Ecto neural progenitor cell (in vitro differentiated cells): ENCODE data around the gene GSTA4.
A peak's percentile ranks its signal among the peaks of the same experiment; 100 is the strongest.

Source experiments
- DNase-seq: peaks from one replicate; pipeline ENCODE4 v3.0.0-alpha.2; 2018; ENCODE audit warnings: low spot score

Gene GSTA4, protein sequence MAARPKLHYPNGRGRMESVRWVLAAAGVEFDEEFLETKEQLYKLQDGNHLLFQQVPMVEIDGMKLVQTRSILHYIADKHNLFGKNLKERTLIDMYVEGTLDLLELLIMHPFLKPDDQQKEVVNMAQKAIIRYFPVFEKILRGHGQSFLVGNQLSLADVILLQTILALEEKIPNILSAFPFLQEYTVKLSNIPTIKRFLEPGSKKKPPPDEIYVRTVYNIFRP

DNA sequence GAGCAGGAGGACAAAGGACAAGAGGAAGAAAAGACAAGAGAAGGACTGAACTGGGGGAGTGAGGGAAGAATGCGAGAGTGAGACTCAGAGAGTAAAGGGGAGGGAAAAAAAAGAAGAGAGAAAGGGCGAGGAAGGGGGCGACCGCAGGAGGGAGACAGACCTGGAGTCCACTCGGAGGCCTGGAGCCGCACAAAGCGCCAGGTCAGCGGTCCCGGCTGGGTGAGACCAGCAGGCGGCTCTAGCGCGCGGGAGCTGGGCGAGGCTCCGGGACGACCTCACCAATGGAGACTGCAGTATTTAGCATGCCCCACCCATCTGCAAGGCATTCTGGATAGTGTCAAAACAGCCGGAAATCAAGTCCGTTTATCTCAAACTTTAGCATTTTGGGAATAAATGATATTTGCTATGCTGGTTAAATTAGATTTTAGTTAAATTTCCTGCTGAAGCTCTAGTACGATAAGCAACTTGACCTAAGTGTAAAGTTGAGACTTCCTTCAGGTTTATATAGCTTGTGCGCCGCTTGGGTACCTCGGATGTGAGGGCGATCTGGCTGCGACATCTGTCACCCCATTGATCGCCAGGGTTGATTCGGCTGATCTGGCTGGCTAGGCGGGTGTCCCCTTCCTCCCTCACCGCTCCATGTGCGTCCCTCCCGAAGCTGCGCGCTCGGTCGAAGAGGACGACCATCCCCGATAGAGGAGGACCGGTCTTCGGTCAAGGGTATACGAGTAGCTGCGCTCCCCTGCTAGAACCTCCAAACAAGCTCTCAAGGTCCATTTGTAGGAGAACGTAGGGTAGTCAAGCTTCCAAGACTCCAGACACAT is at the start of gene GSTA4:
GSTA4 (minus strand) TSS at position 196 of the 824 bp plus-strand sequence. CDS start 1,041 bp downstream, outside the sequence.
- peak; percentile 97 for DNase-seq

DNA sequence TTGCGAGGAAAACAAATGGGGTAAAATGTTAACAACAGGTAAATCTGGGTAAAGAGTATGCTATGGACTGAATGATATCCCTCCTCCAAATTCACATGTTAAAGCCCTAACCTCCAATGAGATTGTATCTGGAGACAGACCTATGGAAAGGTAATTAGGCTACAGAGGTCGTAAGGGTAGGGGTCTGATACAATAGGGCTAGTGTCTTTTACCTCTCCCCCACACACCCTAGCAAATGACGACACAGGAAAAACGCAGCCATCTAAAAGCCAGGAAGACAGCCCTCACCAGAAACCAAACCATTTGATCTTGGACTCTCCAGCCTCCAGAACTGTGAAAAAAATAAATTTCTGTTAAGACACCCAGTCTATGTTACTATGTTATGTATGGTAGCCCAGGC is 49.5 kb upstream of the GSTA4 start:
- no peak for DNase-seq

DNA sequence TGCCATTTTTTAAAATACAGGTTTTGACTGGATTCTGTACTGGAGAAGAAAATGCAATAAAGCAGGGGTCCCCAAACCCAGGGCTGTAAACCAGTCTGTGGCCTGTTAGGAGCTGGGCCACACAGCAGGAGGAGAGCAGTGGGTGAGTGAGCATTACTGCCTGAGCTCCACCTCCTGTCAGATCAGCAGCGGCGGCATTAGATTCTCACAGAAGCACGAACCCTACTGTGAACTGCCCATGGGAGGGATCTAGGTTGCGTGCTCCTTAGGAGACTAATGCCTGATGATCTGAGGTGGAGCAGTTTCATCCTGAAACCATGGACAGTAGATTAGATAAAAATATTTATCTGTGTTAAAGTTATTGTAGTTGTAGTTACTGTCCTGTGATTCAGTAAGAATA is 49.0 kb upstream of the GSTA4 start:
- peak; percentile 55 for DNase-seq

DNA sequence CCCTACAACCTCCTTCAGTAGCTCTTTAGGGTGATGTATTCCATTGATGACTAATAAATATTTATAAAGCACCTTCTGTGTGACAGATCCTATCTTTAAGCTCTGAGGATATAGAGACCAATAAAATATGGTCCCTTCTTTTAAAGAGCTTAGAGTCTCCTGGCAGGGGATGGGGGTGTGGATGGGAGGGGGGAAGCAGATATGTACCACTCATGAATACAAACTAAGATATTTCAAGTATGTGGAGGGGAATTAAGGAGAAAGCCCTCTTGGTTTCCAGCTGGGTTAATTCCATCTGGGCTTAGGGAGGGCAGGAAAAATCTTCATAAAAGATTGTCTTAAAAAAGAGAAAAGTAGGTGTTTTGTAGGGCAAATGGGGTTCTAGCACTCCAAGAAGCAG is 48.5 kb upstream of the GSTA4 start:
- no peak for DNase-seq

DNA sequence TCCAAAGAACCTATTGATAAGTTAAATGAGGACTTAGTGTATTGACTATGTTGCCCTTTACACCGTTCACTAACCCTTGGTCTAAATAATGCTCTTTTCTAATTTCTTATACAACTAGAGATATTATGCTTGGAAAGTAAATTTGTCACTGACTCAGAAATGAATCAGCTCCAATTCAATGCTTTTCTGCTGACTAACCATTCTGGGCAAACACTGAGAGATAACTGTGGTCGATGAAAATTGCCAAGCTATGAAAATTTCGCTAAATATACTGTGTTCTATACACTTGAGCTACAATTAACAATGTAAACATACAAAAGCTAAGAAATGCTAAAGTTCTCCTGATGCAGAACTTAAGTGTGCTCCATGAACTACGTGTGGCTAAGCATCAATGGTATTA is 47.0 kb upstream of the GSTA4 start:
- no peak for DNase-seq

DNA sequence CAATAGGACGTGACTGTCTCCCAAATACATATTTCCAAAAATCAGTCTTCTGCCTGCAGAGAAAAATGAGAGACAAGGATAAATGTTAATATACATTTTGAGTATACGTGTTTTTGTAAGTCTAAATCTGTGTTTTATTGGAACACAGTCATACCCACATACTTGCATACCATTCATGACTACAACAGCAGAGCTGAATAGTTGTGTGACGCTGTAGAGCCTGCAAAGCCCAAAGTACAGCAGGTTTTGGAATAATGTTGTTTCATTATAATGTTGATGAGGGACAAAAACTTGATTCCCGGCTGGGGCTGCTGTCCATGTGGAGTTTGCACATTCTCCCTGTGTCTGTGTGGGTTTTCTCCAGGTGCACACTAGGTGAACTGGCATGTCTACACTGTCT is 46.3 kb upstream of the GSTA4 start:
- no peak for DNase-seq

DNA sequence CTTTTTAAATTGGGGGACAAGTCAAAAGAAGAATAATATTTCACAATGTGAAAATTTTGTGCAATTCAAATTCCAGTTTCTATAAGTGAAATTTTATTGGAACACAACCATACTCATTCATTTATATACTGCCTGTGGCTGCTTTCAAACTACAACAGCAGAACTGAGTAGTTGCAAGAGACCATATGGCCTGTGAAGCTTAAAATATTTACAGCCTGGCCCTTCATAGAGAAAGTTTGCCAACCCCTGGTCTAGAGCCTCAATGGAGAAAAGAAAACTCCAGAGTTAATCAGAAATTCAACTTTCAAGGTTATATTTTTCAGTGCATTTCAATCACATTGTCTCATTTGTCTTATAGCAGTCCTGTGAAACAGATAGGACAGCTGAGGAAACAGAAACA is 43.5 kb upstream of the GSTA4 start:
- DNase-seq, result no peak

DNA sequence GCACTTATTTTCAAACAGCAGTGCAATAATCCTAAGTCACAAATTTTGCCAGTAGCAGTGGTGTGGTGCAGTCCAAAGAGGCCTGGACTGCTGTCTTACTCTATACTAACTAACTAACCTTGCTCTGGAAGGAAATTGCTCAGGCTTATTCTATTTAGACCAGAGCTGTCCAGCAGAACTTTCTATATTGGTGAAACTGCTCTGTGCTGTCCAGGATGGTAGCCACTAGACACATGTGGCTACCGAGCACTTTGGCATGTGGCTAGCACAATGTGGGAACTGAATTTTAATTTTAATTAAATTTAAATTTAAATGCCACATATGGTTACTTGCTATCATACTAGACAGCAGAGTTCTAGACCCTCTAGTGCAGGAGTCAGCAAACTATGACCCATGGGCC is 43.1 kb upstream of the GSTA4 start:
- DNase-seq, result no peak

DNA sequence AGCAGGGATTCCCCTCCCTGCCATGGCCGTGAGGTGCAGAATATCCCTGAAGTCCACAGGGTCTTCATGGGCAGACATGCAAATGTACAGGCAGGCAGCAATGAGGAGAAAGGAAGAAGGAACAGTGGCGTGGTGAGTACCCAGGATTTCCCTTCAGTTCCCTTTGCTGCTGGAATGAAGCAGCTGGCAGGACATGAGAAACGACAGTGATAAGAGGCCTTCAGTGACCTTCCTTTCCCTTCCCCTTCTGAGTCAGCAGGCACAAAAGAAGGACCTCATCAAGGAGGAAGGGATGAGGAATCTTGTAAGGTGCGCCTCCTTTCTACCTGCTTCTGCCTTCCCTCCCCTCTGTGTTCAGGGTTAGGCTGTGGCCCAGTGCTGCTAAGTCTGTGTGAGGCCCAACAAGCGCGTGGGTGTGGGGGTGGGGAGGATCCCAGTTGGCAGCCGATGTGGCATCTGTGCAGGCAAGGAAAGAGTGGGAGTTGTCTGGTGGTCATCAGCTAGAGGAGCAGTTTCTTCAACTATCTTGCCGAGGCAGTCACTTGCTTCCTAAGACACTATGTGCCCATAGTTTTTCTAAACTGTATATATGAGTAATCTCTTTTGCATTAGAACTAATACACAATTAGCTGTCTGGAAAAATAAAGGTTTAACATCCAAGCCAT is 40.6 kb upstream of the GSTA4 start:
- no peak for DNase-seq

DNA sequence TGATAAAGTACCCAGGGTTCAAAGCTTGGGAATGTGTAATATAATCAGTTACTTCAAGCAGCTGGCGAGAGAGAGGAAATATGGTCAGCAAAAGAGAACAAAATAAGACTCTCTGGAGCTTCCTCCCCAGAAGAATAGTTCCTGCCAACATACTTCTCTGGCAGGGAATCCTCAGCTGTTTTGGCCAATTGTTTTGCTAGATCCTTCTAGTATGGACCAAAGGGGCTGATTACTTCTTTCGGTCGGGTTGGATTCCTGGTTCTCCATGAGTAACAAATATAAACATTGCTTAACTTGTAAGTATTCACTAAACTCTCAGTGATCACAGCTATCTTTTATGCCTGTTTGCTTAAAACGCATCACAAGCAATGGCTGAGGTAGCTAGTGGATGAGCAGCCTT is 38.7 kb upstream of the GSTA4 start:
- DNase-seq, result no peak

DNA sequence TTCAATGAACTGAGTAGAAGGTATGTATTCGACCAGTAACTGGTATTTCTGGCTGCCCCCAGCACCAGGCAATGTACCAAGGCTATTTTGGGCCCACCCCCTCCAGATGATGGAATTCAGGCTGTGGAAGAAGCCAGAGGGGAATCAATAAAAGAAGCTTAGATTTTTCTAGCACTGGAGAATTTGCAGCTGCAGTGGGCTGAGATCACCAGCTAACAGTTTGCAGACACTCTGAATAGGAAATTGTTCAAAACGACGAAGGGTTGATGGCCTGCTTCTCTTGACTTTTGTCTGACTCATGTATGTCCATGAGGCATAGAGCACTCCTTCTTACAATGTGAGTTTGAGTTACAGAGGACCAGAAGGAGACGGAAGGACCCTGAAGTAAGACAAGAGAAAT is 37.8 kb upstream of the GSTA4 start:
- DNase-seq, result no peak

DNA sequence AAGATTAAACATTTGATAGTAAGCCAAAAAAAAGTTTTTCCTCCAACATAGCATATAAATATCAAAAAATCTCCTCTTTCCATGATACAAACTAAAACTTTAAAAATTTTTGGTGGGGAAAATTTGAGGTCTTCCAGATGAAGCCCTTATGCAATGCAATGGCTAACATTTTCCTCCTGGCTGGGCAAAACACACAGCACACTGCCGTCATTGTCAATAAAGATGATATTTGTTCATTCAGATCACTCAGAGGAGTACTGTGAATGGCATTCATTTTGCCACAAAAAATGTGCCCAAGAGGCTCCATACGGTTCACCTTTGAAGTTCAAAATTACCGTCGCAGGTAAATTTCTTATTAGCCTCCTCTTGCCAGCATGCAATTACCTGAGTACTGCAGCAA is 36.2 kb upstream of the GSTA4 start:
- DNase-seq, result no peak

DNA sequence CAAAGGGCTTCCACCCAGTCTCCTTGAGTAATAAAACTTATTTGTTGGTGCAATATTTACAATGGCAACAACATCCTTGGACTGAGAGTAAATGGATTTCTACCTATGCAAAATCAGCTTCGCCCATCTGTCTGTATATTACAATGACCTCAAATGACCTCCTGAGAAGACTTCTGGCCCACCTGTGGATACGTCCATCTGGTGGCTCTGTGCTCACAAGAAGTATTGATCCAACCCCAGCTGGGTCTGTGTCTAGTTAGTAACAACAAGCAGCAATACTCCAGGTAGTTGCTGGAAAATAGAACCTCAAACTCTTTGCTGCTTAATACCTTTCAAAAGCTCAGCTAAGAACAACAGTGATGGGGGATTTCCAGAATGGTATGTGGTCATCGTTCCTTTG is 34.7 kb upstream of the GSTA4 start:
- DNase-seq, result no peak

DNA sequence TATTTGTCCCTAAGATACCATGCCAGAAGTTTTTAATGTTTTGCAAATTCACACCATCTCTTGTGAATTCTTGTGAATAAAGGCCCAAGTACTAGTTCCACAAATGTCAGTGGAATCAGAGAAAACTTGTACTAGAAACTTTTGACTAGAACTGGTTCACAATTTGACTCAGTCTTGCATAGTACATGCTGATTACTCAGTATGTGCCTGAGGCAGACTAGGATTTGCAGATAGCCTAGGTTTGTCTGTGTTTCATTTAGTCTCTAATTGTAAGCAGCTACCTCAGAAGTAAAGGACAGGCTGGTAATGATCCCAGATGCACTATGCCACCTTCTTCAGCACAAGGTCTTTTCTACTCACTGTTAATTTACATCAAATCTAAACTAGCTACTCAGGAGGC is 34.2 kb upstream of the GSTA4 start:
- DNase-seq, result no peak

DNA sequence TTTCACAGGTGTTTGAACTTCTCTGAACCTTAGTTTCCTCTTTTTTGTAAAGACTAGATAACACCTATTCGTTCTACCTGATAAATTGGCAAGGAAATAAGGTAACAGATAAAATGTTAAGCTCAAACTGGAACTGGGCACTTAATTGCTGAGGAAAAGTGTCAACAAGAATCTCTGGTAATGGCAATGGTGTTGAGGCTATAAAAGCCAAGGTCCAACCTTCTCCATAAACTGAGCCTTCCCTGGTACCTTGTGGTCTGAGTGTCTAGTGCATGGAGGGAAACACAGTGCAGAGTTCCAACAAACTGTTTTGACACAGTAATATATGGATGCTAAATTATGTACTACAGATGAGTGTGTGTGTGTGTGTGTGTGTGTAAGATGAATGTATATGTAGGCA is 33.4 kb upstream of the GSTA4 start:
- no peak for DNase-seq

DNA sequence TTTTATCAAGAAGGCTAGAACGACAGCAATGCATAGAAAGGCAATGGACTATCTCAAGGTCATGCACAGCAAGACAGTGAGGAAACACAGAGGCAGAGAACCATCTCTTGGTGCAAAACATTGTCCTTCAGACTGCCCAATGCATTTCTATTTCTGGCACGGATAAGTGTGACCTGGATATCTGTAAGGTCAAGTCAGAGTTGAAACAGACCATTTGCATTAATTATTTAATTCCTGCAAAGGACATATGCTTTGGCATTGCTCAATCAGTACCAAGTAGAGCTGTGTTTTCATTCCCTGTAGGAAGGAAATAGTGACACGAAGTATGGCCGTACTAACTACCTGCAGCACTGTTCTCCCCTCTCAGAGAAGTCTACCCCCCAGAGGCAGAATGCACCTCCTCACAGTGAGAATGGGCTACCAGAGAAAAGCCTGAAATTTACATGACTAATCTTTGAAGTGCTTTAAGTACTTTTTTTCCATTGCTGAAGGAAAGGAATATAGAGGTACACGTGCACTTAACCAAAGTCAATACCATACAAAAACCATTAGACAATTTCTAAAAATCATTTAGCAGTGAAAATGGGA is 32.1 kb upstream of the GSTA4 start:
- DNase-seq, result no peak

DNA sequence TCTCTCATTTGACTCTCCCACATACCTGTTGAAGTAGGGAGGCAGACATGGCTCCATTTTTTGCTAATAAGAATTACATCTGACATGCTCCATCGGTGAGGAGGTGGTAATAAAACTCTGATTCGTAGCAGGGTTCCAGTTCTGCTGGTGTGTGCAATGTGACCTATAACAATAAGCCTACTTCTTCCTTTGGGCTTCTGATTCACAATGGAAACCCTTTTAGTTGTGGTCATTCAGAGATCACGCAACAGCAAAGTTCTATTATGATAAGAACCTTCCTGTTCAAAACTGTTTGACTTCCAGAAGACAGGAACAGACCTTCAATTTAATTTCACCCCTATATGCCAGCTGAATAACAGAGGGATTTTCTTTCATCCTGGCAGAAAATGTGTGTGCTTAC is 31.4 kb upstream of the GSTA4 start:
- DNase-seq, result no peak

DNA sequence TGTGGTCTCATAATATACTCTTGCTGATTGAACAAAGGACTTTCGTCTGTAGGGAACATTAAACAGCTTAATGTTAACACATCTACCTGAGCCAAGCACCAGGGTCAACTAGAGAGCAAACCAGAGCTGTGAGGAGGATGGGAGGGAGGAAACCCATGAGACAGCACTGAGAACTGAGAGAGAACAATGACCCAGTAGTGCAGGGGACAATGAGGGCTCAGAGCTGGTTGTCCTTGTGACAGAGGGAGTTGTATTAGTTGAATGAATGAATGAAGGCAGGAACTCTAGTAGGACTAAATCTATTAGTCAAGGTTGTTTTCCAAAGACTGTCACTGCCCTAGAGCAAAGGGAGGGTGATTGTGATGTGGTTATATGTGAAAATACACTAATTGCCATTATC is 28.2 kb upstream of the GSTA4 start:
- no peak for DNase-seq

DNA sequence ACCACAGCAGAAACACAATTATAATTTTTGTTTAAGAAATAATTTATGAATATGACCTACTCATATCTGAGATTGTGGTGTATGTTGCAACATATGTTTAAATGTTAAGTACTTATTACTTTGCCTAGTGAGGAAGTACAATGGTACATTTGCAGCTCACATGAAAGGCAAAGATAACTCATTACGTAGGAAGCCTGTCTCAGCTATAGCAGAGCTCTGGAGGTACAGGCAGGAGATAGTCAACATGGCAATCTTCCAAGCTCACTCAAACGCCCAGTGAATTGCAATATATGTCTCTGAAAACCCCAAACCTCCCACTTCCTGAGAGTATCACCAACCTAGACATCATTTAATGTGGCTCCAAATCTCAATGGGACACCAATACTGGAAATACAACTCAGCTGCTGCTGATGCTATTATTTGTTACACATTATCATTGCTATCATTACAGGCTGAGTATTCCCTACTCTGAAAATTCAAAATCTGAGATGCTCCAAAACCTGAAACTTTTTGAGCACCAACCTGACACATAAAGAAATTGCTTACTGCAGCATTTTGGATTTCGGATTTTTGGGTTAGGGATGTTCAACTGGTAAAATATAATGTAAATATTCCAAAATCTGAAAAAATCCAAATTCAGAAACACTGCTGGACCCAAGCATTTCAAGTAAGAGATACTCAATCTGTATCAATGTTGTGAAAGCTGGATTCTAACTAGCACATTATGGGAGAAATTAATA is 25.1 kb upstream of the GSTA4 start:
- no peak for DNase-seq

DNA sequence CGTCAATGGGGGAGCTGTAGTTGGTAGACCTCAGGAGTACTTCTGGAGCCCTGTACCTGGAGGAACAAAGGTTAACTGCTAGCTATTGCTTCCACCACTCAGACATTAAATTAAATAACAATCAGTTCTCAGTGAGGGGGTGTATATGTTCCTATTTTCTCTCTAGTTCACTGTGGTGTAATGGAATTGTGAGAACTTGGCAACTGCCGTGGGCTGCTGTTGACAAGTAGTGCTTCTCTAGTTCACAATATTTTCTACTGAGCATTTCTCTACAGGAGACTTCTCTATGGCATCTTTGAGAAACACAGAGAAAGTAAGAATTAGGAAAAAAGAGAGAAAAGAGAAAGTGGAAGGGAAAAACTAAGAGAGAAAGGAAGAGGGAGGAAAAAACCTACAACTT is 23.4 kb upstream of the GSTA4 start:
- DNase-seq, result no peak

DNA sequence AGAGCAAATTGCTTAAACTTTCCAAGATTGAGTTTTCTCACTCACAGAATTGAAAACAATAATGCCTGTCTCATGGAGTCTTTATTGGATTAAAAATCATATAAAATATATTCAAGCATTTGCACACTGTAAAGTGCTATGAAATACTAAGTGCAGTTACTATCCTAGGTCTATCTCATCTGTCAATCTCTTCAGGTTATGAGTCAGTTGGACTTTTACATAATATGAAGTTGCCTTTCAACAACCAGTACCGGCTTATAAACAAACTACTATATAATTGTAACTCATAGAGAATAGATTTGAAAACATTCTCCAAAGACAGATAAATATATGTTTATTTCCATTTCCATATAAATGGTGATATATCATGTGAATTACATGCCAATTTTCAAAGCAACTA is 20.4 kb upstream of the GSTA4 start:
- no peak for DNase-seq

DNA sequence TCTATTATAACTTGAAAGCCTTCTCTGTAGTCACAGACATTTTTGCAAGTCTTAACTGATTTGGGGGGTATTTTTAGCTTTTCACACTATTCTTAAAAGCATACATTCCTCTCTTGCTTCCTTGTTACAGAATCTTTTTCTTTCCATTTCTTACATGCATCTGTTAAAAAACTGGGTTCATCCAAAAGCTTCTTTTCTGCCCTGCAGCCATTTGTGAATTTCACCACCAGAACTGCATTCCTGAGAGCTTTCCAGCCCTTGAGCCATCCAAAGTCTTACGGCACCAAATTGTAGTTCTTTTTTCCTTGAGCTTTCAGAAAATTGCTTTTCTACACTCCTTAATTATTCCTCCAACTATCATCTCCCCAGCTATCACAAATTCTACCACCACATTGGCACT is 19.7 kb upstream of the GSTA4 start:
- DNase-seq, result no peak
